K562 (cell line): ENCODE results near the gene PIGH. TPM values are rescaled to one million over a fixed set of nuclear protein-coding genes. Genes with fewer than 3 reads are reported as not detected.

ENCODE experiments used
- ATAC-seq: fragments of 200-7000 bp; cut with Tn5 transposase; 3 replicates; pipeline ENCODE4 v1.9.1; 2020; ENCODE audit warnings: moderate library complexity
- BruUV-seq: library from RNA; stranded (reverse); fragments of 400-500 nt; replicated peaks from 2 replicates; lab custom pipeline; 2021; lab: Mats Ljungman, UMichigan
- CTCF ChIA-PET: fragments of 300-600 bp; formaldehyde crosslinking; extraction: SDS; loops from one replicate; lab custom pipeline; 2021; ENCODE audit warnings: low intra/inter-chr PET ratio; lab: Yijun Ruan, JAX
- POLR2A ChIA-PET: fragments of 300-600, 350-650 bp; sonication (Branson Sonifier 250); formaldehyde crosslinking; extraction: SDS; loops from one replicate; lab custom pipeline; 2021; ENCODE audit warnings: antibody characterized with exemption, inconsistent platforms; lab: Yijun Ruan, JAX
- DNase-seq, 4 experiments: peaks; one replicate each; pipeline versions ENCODE4 v3.0.0 to v3.0.0-alpha.2; 2011 to 2018; ENCODE audit warnings: low spot score in 3 of 4, mixed read lengths in 3 of 4; ENCODE audit errors: extremely low read depth in 1 of 4
- FAIRE-seq: peaks from 2 replicates; lab custom pipeline; 2011; peaks lifted over from hg19 to GRCh38; lab: Jason Lieb, UNC
- H2AFZ ChIP-seq: 2 replicates; pipeline ENCODE4 v1.6.0; 2011; ENCODE audit warnings: low read depth, low read length, control low read depth, inconsistent platforms
- H3K27ac ChIP-seq: fragments of 200-600 bp; 3 replicates; pipeline ENCODE4 v1.8.0; 2011; ENCODE audit warnings: low read depth, mild to moderate bottlenecking, control low read depth, inconsistent platforms, low read length, moderate library complexity, mixed read lengths; ENCODE audit errors: extremely low read depth
- H3K27me3 ChIP-seq, 2 experiments: fragments of 300-600 bp in 1 of 2; 2 replicates in 1 of 2; 3 replicates in 1 of 2; pipeline versions ENCODE4 v1.6.0 to v1.8.0; 2011; ENCODE audit warnings: inconsistent platforms in 2 of 2, low read length in 2 of 2, mild to moderate bottlenecking in 1 of 2, mixed read lengths in 1 of 2, moderate library complexity in 1 of 2; ENCODE audit not compliant: control insufficient read depth in 2 of 2, insufficient read depth in 2 of 2
- H3K36me3 ChIP-seq: fragments of 300-600 bp; 3 replicates; pipeline ENCODE4 v1.8.0; 2011; ENCODE audit warnings: mild to moderate bottlenecking, low read length, inconsistent platforms; ENCODE audit not compliant: control insufficient read depth, insufficient read depth
- H3K4me1 ChIP-seq, 2 experiments: fragments of 200-600 bp in 1 of 2; replicated peaks in 1 of 2; 2 replicates in 1 of 2; 3 replicates in 1 of 2; pipeline versions ENCODE4 v1.5.1 to v1.8.0; 2011; ENCODE audit warnings: inconsistent platforms in 2 of 2, low read length in 2 of 2, mild to moderate bottlenecking in 1 of 2, mixed read lengths in 1 of 2, moderate library complexity in 1 of 2; ENCODE audit not compliant: control insufficient read depth in 2 of 2, insufficient read depth in 2 of 2
- H3K4me2 ChIP-seq: 2 replicates; pipeline ENCODE4 v1.6.1; 2011; ENCODE audit warnings: low read length, control low read depth, inconsistent platforms, mixed read lengths; ENCODE audit not compliant: insufficient read depth
- H3K4me3 ChIP-seq: fragments of 200-600 bp; sonication (generic), shearing (Covaris generic); 2 replicates; pipeline ENCODE4 v1.5.1; 2016; ENCODE audit warnings: control low read depth, inconsistent platforms
- H3K79me2 ChIP-seq: fragments of 200-600 bp; 3 replicates; pipeline ENCODE4 v1.8.0; 2011; ENCODE audit warnings: low read length, inconsistent platforms; ENCODE audit not compliant: control insufficient read depth, insufficient read depth
- H3K9ac ChIP-seq, 2 experiments: 2 replicates each; pipeline versions ENCODE4 v1.6.0 to v1.6.1; 2011; ENCODE audit warnings: low read depth in 2 of 2, low read length in 2 of 2, control low read depth in 1 of 2, inconsistent platforms in 1 of 2, mild to moderate bottlenecking in 1 of 2, mixed read lengths in 1 of 2; ENCODE audit not compliant: insufficient read depth in 1 of 2
- H3K9me1 ChIP-seq: one replicate; pipeline ENCODE4 v1.6.0; 2011; ENCODE audit warnings: inconsistent platforms, mild to moderate bottlenecking, low read length, moderate library complexity; ENCODE audit not compliant: control insufficient read depth, insufficient read depth
- H3K9me3 ChIP-seq: replicated peaks from 2 replicates; pipeline ENCODE4 v1.5.1; 2011; ENCODE audit warnings: low read depth, low read length, inconsistent platforms; ENCODE audit not compliant: control insufficient read depth, insufficient read depth
- H4K20me1 ChIP-seq: replicated peaks from 2 replicates; pipeline ENCODE4 v1.6.1; 2011; ENCODE audit warnings: low read length, inconsistent platforms, mixed read lengths; ENCODE audit not compliant: control insufficient read depth, insufficient read depth
- ADNP ChIP-seq: fragments of 200-800 bp; sonication (Bioruptor generic); IDR thresholded peaks from 2 replicates; pipeline ENCODE4 v1.6.1; 2016; ENCODE audit warnings: missing genetic modification characterization, missing compliant biosample characterization
- KDM2B ChIP-seq: fragments of 250-450 bp; sonication (Bioruptor Pico); IDR thresholded peaks from 2 replicates; pipeline ENCODE4 v1.8.0; 2021; ENCODE audit warnings: mild to moderate bottlenecking, moderate library complexity
- MAX ChIP-seq: sonication (generic); formaldehyde crosslinking; IDR thresholded peaks from 2 replicates; pipeline ENCODE4 v1.9.0; 2022; ENCODE audit warnings: mild to moderate bottlenecking, missing genetic modification reagents
- MED1 ChIP-seq: sonication (generic); formaldehyde crosslinking; IDR thresholded peaks from 2 replicates; pipeline ENCODE4 v1.8.1; 2023; ENCODE audit warnings: missing genetic modification reagents, borderline replicate concordance
- PREB ChIP-seq: sonication (generic); formaldehyde crosslinking; IDR thresholded peaks from 2 replicates; pipeline ENCODE4 v1.8.1; 2023; ENCODE audit warnings: mild to moderate bottlenecking, missing genetic modification reagents
- RBM25 ChIP-seq: fragments of 200-400 bp; formaldehyde crosslinking; IDR thresholded peaks from 2 replicates; pipeline ENCODE4 v1.6.1; 2018; ENCODE audit warnings: low read length, low read depth, moderate library complexity; ENCODE audit not compliant: severe bottlenecking
- TAF1 ChIP-seq: IDR thresholded peaks from 2 replicates; pipeline ENCODE4 v1.6.1; 2011; ENCODE audit warnings: mild to moderate bottlenecking, low read length, moderate library complexity; ENCODE audit not compliant: insufficient read depth, control insufficient read depth, severe bottlenecking; ENCODE audit errors: extremely low read depth
- ZBTB34 ChIP-seq: fragments of 250-450 bp; sonication (Bioruptor Pico); IDR thresholded peaks from 2 replicates; pipeline ENCODE4 v1.8.0; 2021; ENCODE audit warnings: mild to moderate bottlenecking, moderate library complexity
- ZFP30 ChIP-seq: fragments of 250-450 bp; sonication (Bioruptor Pico); IDR thresholded peaks from 2 replicates; pipeline ENCODE4 v1.8.0; 2022; ENCODE audit warnings: moderate library complexity, mild to moderate bottlenecking, inconsistent platforms, borderline replicate concordance
- ZNF12 ChIP-seq: sonication (generic); formaldehyde crosslinking; IDR thresholded peaks from 2 replicates; pipeline ENCODE4 v1.4.0; 2020; ENCODE audit warnings: mild to moderate bottlenecking, missing genetic modification reagents
- ZNF121 ChIP-seq: sonication (generic); formaldehyde crosslinking; conservative IDR thresholded peaks from 2 replicates; pipeline ENCODE4 v1.8.0; 2022; ENCODE audit warnings: missing genetic modification reagents
- ZNF347 ChIP-seq: fragments of 450-650 bp; formaldehyde crosslinking; IDR thresholded peaks from 2 replicates; pipeline ENCODE4 v1.4.0; 2020; ENCODE audit warnings: low read depth, mild to moderate bottlenecking, moderate library complexity
- ZNF57 ChIP-seq: fragments of 450-650 bp; formaldehyde crosslinking; IDR thresholded peaks from 2 replicates; pipeline ENCODE4 v1.4.0; 2020; ENCODE audit warnings: mild to moderate bottlenecking, moderate library complexity
- ZNF780A ChIP-seq: fragments of 250-450 bp; sonication (Bioruptor Pico); IDR thresholded peaks from 2 replicates; pipeline ENCODE4 v1.5.0; 2021; ENCODE audit warnings: mild to moderate bottlenecking
- WGBS: fragments of 100-300 bp; shearing (Covaris generic); methylation state at CpG from one replicate; pipeline ENCODE4 v1.1.6; 2016; ENCODE audit warnings: low coverage, mixed read lengths; ENCODE audit not compliant: insufficient coverage; ENCODE audit errors: missing lambda C conversion rate; 5-methylcytosine and 5-hydroxymethylcytosine counted together
- in situ Hi-C: fragments of 300-500 bp; cut with MboI; formaldehyde crosslinking; loops from 4 replicates; pipeline ENCODE4 v1.15.0; 2018; ENCODE audit warnings: inconsistent platforms, mixed read lengths
- intact Hi-C: fragments of 100-400 bp; cut with micrococcal nuclease; formaldehyde crosslinking; loops from 2 replicates; pipeline ENCODE4 v1.14.2; 2022
- polyA plus RNA-seq, 8 experiments: library from polyadenylated mRNA; depleted of rRNA in 4 of 8; stranded (reverse) in 5 of 8; unstranded in 3 of 8; fragments of >200 nt; fragmentation: Nextera tagmentation in 2 of 8; fragmentation: Illumina TruSeq in 1 of 8; extraction: Ambion mirVana in 2 of 8; extraction: Trizol in 1 of 8; gene quantifications; 2 replicates each; pipeline versions ENCODE4 v1.2.1 to v1.2.3, GENCODE V29; 2011 to 2014; ENCODE audit warnings: inconsistent platforms in 1 of 8, missing spikeins in 1 of 8
- total RNA-seq, 7 experiments: library from RNA; depleted of rRNA in 6 of 7; stranded (reverse); fragments of >200 nt in 6 of 7; fragmentation: Illumina TruSeq in 2 of 7; extraction: Trizol in 2 of 7; gene quantifications; 2 replicates each; pipeline versions ENCODE4 v1.2.1 to v1.2.3, GENCODE V29; 2011 to 2021; ENCODE audit warnings: low replicate concordance in 1 of 7

PIGH gene
- total and polyA plus RNA-seq, 9 of the 15 experiments (the other 6 are each of a cell fraction or from before 2014, with no cell fraction given) = 21.1 to 53.4 (median 24.7) TPM

GRCh38 chr14:67641480-67641879, 41.4 kb upstream of the PIGH start:
- H3K9ac ChIP-seq = no peak overlapping the region
- H3K9me3 ChIP-seq = no peaks in the 10 kb centered on the region
- ChIA-PET POLR2A (interaction anchor here (0.7 to 1.5 kb wide), 4 partner anchors 14 to 27 kb away, joined by 3 to 6 read pairs (median 3); no protein-coding TSS in a partner anchor), CTCF (no interaction called here)
- no peaks in the 10 kb centered on the region for H3K79me2 ChIP-seq
- FAIRE-seq (no peak), ATAC-seq (no peak), DNase-seq (no peak)
- WGBS = 92% methylated on average over 1 of the region's 1 CpG
- TF ChIP-seq ADNP (peak; percentile 53; the same call in 1 of the 2 replicates), PREB (no peak), RBM25 (peak; percentile 58), ZNF121 (peak; percentile 60)
- intact Hi-C loops = no loop called here
- H2AFZ ChIP-seq = no peak overlapping the region
- H3K4me1 ChIP-seq = peaks cover 0 to 29% of the 10 kb centered on the region in 2 experiments; a peak in 3 of 5 replicates
- in situ Hi-C loops = no loop called here
- H3K36me3 ChIP-seq = peaks cover 17% of the 10 kb centered on the region; the same call in 2 of the 3 replicates
- H4K20me1 ChIP-seq = no peaks in the 10 kb centered on the region
- H3K9me1 ChIP-seq = no peaks in the 10 kb centered on the region
- BruUV-seq = no TSS peak
- no peaks in the 10 kb centered on the region for H3K27me3 ChIP-seq
- no peak overlapping the region for H3K4me2 ChIP-seq
- no peak overlapping the region for H3K27ac ChIP-seq
- no peak overlapping the region for H3K4me3 ChIP-seq

- H2AFZ ChIP-seq = no peak overlapping the region
- no peaks in the 10 kb centered on the region for H3K79me2 ChIP-seq
- H3K4me3 ChIP-seq = no peak overlapping the region
- WGBS = 67% methylated on average over 3 of the region's 3 CpGs
- peaks cover 5% of the 10 kb centered on the region; the same call in 1 of the 3 replicates for H3K36me3 ChIP-seq
- intact Hi-C loops (no loop called here), in situ Hi-C loops (no loop called here)
- no peak overlapping the region; the same call in 2 of the 3 replicates for H3K27ac ChIP-seq
- no peaks in the 10 kb centered on the region for H3K9me3 ChIP-seq
- BruUV-seq = no TSS peak
- no peaks in the 10 kb centered on the region for H4K20me1 ChIP-seq
- ATAC-seq (no peak), FAIRE-seq (no peak), DNase-seq (no peak)
- H3K4me2 ChIP-seq = no peak overlapping the region
- no peaks in the 10 kb centered on the region for H3K27me3 ChIP-seq
- POLR2A ChIA-PET = no interaction called here
- H3K9me1 ChIP-seq = no peaks in the 10 kb centered on the region
- peaks cover 0 to 46% of the 10 kb centered on the region in 2 experiments; a peak in 3 of 5 replicates for H3K4me1 ChIP-seq
- CTCF ChIA-PET = no interaction called here
- no peak overlapping the region for H3K9ac ChIP-seq
- no peak for TF ChIP-seq MED1 (CRISPR knock-in tag)
- no peak for TF ChIP-seq ZNF57 (CRISPR knock-in tag)
- no peak for TF ChIP-seq ZFP30
- TF ChIP-seq ZNF12 (CRISPR knock-in tag) = no peak
- TF ChIP-seq ZBTB34 (CRISPR knock-in tag) = no peak
- no peak for TF ChIP-seq ZNF347
- TF ChIP-seq TAF1 = no peak
- TF ChIP-seq ZNF780A (CRISPR knock-in tag) = no peak
- no peak for TF ChIP-seq KDM2B
- TF ChIP-seq MAX (CRISPR knock-in tag) = no peak
Measured at GRCh38 chr14:67638642-67639041, 38.6 kb upstream of the PIGH start.
